Mucosa of descending colon (tissue), 3 donors: ENCODE results near the gene RPTOR. TPM values are rescaled to one million over a fixed set of nuclear protein-coding genes. Genes with fewer than 3 reads are reported as not detected.
"Not testable (repeated sequence)": the region's sequence is repeated elsewhere in the genome, so short reads cannot be mapped to it uniquely, and the experiment has no call there.

ENCODE experiments used
- ATAC-seq: fragments of 200-7000 bp; cut with Tn5 transposase; one replicate; pipeline ENCODE4 v1.9.1; 2020; ENCODE audit warnings: mild to moderate bottlenecking, moderate library complexity
- DNase-seq, 3 donors: peaks; one replicate each; pipeline ENCODE4 v3.0.0-alpha.2; 2020
- H3K36me3 ChIP-seq: fragments of 200-600 bp; one replicate; pipeline ENCODE4 v1.8.0; 2021; ENCODE audit warnings: low read depth, mild to moderate bottlenecking
- H3K4me1 ChIP-seq: fragments of 200-600 bp; one replicate; pipeline ENCODE4 v1.8.0; 2021; ENCODE audit warnings: low read depth, mild to moderate bottlenecking
- H3K4me3 ChIP-seq: fragments of 200-600 bp; one replicate; pipeline ENCODE4 v1.8.0; 2021; ENCODE audit warnings: mild to moderate bottlenecking
- H3K9me3 ChIP-seq: fragments of 200-600 bp; one replicate; pipeline ENCODE4 v1.8.0; 2021; ENCODE audit warnings: mild to moderate bottlenecking
- intact Hi-C, 2 donors: fragments of 100-400 bp; cut with DNase I in 1 of 2; cut with micrococcal nuclease in 1 of 2; formaldehyde crosslinking; loops; one replicate each; pipeline versions ENCODE4 v1.11.0 to v1.11.1; 2022; cut with DNase I, micrococcal nuclease
- total RNA-seq, 3 donors: library from RNA; stranded (reverse); fragmentation: NEBNext Ultra II Directional in 2 of 3; extraction: Animal tissue kit (Norgen Biotek cat#: 25700) in 2 of 3; gene quantifications; one replicate each; pipeline versions ENCODE4 v1.2.1 to v1.2.4, GENCODE V29; 2021 to 2023
- TF ChIP-seq, protein P1 (sequence below): fragments of 200-600 bp; IDR thresholded peaks from one replicate; pipeline ENCODE4 v1.8.0; 2022; ENCODE audit warnings: antibody characterized with exemption, mild to moderate bottlenecking
- donor health status: DM: no; HTN: no; CAD: no; lungs with moderate emphysema.
- donor health status: DM: no; HTN: no; CAD: no.
- donor health status: DM: no; HTN: yes; CAD: no.

RPTOR gene
- total RNA-seq, 3 donors from 2014 or later = 30.5 to 44.4 (median 37.2) TPM

DNA sequence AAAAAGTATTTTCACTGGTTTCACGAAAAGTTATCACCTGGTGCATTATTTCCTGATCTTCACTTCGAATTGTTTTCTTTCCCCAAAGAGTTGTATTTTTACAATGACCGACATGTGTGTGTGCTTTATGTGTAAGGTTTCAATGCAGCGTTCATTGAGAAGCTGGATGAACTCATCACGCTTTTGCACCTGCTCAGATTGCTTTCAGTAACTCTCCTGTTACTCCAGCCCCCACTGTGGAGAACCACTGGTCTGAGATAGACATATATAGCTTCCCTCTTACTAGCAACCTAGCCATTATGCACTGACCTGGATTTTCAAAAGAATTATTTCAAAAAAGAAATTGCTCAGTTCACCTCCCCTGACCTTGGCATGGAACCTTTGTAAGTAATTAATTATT lies 268.7 kb downstream of the RPTOR start:
- ATAC-seq = no peak
- Histone ChIP-seq H3K4me3 (no peak overlapping the region), H3K36me3 (no peaks in the 10 kb centered on the region), H3K4me1 (no peaks in the 10 kb centered on the region), H3K9me3 (no peaks in the 10 kb centered on the region)
- TF ChIP-seq, protein P1, sequence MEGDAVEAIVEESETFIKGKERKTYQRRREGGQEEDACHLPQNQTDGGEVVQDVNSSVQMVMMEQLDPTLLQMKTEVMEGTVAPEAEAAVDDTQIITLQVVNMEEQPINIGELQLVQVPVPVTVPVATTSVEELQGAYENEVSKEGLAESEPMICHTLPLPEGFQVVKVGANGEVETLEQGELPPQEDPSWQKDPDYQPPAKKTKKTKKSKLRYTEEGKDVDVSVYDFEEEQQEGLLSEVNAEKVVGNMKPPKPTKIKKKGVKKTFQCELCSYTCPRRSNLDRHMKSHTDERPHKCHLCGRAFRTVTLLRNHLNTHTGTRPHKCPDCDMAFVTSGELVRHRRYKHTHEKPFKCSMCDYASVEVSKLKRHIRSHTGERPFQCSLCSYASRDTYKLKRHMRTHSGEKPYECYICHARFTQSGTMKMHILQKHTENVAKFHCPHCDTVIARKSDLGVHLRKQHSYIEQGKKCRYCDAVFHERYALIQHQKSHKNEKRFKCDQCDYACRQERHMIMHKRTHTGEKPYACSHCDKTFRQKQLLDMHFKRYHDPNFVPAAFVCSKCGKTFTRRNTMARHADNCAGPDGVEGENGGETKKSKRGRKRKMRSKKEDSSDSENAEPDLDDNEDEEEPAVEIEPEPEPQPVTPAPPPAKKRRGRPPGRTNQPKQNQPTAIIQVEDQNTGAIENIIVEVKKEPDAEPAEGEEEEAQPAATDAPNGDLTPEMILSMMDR = no peak
- no peak for DNase-seq
- intact Hi-C loops = no loop called here

DNA sequence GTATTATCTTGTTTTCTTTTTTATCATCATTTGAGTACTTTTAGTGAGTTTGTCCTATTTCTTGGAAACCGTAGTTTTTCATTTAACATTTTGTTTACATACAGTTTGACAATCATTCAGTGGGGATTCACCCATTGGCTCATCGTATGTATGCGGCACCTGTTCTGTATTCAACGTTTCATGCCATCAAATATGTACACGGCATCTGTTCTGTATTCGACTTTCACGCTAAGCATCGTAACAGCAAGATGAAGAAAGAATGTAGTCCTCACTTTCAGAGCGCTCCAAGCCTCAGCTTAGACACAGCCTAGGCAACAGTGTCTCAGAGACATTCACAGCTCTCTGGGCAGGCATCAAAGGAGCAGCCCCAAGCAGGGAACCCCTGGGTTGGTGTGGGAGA lies 269.9 kb downstream of the RPTOR start:
- DNase-seq (no peak), ATAC-seq (no peak)
- H3K4me1 ChIP-seq = no peaks in the 10 kb centered on the region
- no peak overlapping the region for H3K4me3 ChIP-seq
- TF ChIP-seq, protein P1 = no peak
- H3K36me3 ChIP-seq = no peaks in the 10 kb centered on the region
- intact Hi-C loops = no loop called here
- H3K9me3 ChIP-seq = no peaks in the 10 kb centered on the region

DNA sequence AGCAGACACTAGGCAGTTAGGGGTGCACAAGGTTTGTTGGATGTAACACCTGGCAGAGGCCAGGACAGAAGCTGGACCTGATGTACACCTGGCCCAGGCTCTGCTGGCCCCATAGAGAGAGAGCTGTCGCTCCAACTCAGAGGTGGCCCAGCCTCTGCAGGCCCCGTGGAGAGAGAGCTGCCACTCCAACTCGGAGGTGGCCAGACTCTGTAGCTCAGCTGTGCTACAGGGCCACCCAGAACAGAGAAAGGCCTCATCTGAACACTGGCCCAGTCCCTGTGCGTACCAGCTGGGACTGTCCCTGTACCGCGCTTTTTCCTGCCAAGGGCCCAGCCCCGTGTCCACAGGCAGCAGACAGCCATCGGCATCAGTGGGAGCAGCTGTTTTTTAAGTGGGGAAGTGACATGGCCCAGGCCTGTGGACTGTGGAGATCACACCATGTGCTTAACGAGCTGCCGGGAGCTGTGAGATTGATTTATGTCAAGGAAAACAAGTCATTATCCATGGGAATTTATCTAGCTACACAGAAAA lies 270.6 kb downstream of the RPTOR start:
- no peaks in the 10 kb centered on the region for H3K9me3 ChIP-seq
- DNase-seq = no peak
- H3K4me1 ChIP-seq = no peaks in the 10 kb centered on the region
- TF ChIP-seq, protein P1 = no peak
- no peak for ATAC-seq
- H3K4me3 ChIP-seq = no peak overlapping the region
- intact Hi-C loops = no loop called here
- no peaks in the 10 kb centered on the region for H3K36me3 ChIP-seq

DNA sequence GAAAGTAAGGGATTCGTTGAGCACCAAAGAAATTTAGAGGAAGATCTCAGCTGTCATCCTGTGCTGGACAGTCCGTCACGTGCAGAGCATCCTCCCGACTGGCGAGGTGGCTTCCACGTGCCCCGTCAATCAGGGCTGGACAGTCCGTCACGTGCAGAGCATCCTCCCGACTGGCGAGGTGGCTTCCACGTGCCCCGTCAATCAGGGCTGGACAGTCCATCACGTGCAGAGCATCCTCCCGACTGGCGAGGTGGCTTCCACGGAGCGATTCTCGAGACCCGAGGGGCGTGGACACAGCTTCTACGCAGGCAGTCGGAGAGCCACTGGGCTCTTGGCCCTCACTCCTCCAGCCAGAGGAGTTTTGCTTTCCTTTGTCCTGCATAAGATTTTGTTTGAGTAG lies 271.1 kb downstream of the RPTOR start:
- H3K9me3 ChIP-seq, H3K36me3 ChIP-seq, ATAC-seq, intact Hi-C loops, H3K4me3 ChIP-seq, H3K4me1 ChIP-seq, DNase-seq: not testable (repeated sequence)

DNA sequence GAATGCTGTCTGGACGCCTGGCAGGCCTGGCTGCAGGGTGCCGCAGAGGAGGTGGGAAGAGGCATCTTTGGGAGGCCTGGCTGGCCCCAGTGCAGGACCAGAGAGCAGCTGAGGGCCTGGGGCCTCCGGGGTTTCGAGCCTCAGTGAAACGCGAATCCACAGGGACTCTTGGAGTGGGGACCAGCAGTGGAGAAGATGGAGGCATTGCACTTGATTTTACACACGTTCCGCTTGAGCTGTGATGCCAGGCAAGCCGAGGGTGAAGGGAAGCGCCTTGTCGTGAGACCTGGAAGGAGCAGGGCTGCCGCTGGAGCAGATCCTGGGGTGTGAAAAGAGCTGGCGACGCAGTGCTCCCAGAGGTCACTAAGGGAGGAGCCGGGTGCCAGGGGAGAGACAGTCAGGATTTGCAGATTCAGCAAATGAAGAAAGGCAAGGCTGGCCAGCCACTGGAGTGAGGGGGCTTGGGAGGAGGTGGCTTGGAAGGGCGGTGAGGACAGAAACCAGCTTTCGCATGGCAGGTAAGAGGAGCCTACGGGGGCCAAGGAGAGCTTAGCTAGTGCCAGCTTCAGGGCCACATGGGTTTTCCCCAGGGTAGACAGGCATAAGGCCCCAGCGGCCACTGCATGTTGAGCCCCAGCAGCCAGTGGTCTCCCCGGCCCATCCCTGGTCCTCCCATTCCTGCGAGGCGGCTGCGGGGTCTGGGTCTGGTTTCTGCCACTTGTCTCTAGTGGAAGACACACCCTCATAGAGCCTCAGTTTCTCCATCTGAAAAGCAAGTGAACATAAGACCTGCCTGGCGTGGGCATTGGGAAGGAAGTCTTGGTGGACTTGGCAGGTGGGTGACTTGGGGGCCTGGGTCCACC lies 271.8 kb downstream of the RPTOR start:
- no peaks in the 10 kb centered on the region for H3K36me3 ChIP-seq
- intact Hi-C loops = no loop called here
- H3K4me1 ChIP-seq = no peaks in the 10 kb centered on the region
- H3K4me3 ChIP-seq = no peak overlapping the region
- DNase-seq (peak in 1 of 3 donors; percentile 30), ATAC-seq (no peak)
- no peaks in the 10 kb centered on the region for H3K9me3 ChIP-seq
- TF ChIP-seq, protein P1 = no peak

DNA sequence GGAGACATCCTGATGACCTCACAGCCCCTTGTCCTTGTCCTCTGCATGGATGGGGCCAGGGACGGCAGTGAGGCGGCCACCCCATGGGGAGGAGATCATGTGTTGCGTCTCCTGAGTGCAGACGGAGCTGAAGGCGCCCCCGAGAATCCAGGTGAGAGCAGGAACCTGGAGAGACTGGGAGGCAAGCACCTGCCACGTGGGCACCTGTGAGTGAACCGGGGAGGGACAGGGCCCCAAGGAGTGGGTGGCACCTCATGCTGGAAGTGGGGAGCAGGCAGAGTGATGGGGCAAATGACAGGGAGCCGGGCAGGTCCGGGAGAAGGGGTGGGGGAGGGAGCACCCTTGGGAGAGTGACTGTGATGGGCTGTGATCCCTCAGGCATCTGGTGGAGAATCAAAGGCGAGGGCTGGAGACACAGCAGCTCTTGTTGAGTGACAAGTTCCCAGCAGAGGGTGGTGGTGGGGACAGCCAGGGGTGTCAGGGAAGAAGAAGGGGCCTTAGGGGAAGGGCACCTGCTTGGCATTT lies 272.7 kb downstream of the RPTOR start:
- Histone ChIP-seq H3K36me3 (no peaks in the 10 kb centered on the region), H3K4me1 (no peaks in the 10 kb centered on the region), H3K9me3 (no peaks in the 10 kb centered on the region), H3K4me3 (no peak overlapping the region)
- intact Hi-C loops = no loop called here
- ATAC-seq (no peak), DNase-seq (peak in 1 of 3 donors; percentile 42)
- TF ChIP-seq, protein P1 = no peak
